Pancreas (tissue), 10 donors: ENCODE measurements around the gene FAM168A. TPM values are rescaled to one million over a fixed set of nuclear protein-coding genes. Genes with fewer than 3 reads are reported as not detected.
A peak's percentile ranks its signal among the peaks of the same experiment; 100 is the strongest.
"Not testable (repeated sequence)": the region's sequence is repeated elsewhere in the genome, so short reads cannot be mapped to it uniquely, and the experiment has no call there.

Experiments
- ATAC-seq, 4 donors: fragments of 200-7000 bp; cut with Tn5 transposase; one replicate each; pipeline versions ENCODE4 v1.8.0 to v1.9.1; 2020; ENCODE audit warnings: mild to moderate bottlenecking in 4 of 4, moderate library complexity in 4 of 4
- DNase-seq, 6 donors: peaks; one replicate each; pipeline ENCODE4 v3.0.0-alpha.2; 2020
- FAIRE-seq: peaks from 2 replicates; lab custom pipeline; 2012; peaks lifted over from hg19 to GRCh38; lab: Jason Lieb, UNC
- H3K27ac ChIP-seq, 4 donors: fragments of 200-600 bp; sonication (generic); 1 replicate in 3 of 4; 2 replicates in 1 of 4; pipeline versions ENCODE4 v1.5.0 to v1.8.0; 2020
- H3K27me3 ChIP-seq, 4 donors: fragments of 200-600 bp; one replicate each; pipeline ENCODE4 v1.8.0; 2021
- H3K36me3 ChIP-seq, 3 donors: fragments of 200-600 bp; sonication (generic) in 1 of 3; one replicate each; pipeline versions ENCODE4 v1.5.0 to v1.8.0; 2020 to 2021
- H3K4me1 ChIP-seq, 3 donors: fragments of 200-600 bp; one replicate each; pipeline ENCODE4 v1.8.0; 2021
- H3K4me3 ChIP-seq, 4 donors: fragments of 200-600 bp; sonication (generic) in 2 of 4; one replicate each; pipeline versions ENCODE4 v1.5.0 to v1.8.0; 2020 to 2021
- H3K9me3 ChIP-seq, 4 donors: fragments of 200-600 bp; one replicate each; pipeline ENCODE4 v1.8.0; 2021
- CTCF ChIP-seq, 4 donors: fragments of 200-600 bp; sonication (generic) in 3 of 4; IDR thresholded peaks; one replicate each; pipeline versions ENCODE4 v1.5.0 to v1.8.0; 2021; ENCODE audit warnings: antibody characterized with exemption in 4 of 4
- WGBS, 2 donors: extraction: QIAGEN DNeasy Blood & Tissue Kit; methylation state at CpG; one replicate each; pipeline ENCODE4 v1.1.7; 2013; 5-methylcytosine and 5-hydroxymethylcytosine counted together
- intact Hi-C, 3 donors: fragments of 100-400 bp; cut with DNase I; formaldehyde crosslinking; loops; one replicate each; pipeline versions ENCODE4 v1.11.1 to v1.14.2; 2022
- polyA plus RNA-seq, 2 donors: library from polyadenylated mRNA; stranded (reverse); fragments of 200-250 nt; gene quantifications; one replicate each; pipeline ENCODE4 v1.2.3, GENCODE V29; 2013
- total RNA-seq, 6 donors: library from RNA; stranded (reverse); fragmentation: NEBNext Ultra II Directional in 4 of 6; extraction: Animal tissue kit (Norgen Biotek cat#: 25700) in 4 of 6; gene quantifications; one replicate each; pipeline versions ENCODE4 v1.2.1 to v1.2.4, GENCODE V29; 2021 to 2023
- donor health status: healthy with polysubstance abuse.
- donor health status: DM: no; HTN: no; CAD: no; lungs with moderate emphysema.
- donor health status: DM: no; HTN: no; CAD: no.
- donor health status: control.
- donor health status: control.
- donor health status: Bipolar disorder and iron deficiency.
- donor health status: DM: yes; HTN: yes; CAD: no.
- donor health status: DM: no; HTN: no; CAD: no.
- donor health status: DM: no; HTN: no; CAD: no.
- donor health status: DM: yes; HTN: yes; CAD: no.

Gene FAM168A
- total and polyA plus RNA-seq, 8 donors = 4.9 to 22.5 (median 13.4) TPM

DNA sequence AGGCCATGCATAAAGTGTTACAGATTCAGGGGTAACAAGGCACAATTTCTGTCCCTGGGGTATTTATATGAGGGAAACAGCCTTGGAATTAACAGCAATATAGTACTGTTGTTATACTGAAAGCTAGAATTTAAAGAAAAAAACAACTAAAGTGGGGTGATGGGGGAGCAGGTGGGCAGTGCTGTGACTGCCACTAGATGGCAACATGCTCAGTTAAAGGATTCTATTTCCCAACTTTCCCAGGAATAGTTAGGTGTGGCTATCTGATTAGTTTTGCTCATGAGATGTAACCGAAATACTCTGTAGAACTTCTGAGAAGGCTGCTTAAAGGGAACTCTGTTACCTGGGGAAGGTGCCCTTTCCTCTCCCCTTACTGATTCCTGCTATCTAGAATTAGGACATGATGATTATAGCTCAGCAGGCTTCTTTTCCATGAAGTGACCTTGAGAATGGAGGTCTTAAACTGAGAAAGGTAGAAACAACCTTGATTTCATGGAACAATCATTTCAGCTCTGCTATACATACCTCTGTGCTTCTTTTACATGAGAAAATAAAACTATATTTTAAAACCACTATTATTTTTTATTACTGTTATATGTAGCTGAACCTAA lies 119.1 kb downstream of the FAM168A start:
- FAIRE-seq (no peak), ATAC-seq (peak in 3 of 4 donors; percentile 43 to 84 (median 83)), DNase-seq (no peak)
- Histone ChIP-seq H3K27ac (no peak overlapping the region), H3K9me3 (no peaks in the 10 kb centered on the region), H3K4me3 (no peak overlapping the region), H3K4me1 (no peaks in the 10 kb centered on the region), H3K36me3 (no peaks in the 10 kb centered on the region), H3K27me3 (no peaks in the 10 kb centered on the region)
- TF ChIP-seq CTCF (IDR thresholded peaks at IDR 0.05) = peak; percentile 12 to 41 (median 32)
- 15 to 28% methylated on average over 1 of the region's 1 CpG for WGBS, 2 donors
- intact Hi-C loops = no loop called here

DNA sequence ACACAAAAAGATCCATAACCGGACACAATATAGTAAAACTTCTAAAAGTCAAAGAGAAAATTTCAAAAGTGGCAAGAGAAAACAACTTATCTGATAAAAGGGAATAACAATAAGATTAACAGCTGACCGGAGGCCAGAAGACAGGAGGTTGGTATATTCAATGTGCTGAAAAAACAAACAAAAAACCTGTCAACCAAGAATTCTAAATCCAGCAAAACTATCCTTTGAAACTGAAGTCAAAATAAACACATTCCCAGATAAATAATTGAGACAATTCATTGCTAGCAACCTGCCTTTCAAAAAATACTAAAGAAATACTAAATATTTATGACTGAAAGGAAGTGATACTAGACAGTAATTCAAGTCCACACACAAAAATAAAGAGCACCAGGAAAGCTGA lies 120.4 kb downstream of the FAM168A start:
- no peak for FAIRE-seq
- WGBS, 2 donors = 93 to 95% methylated on average over 2 of the region's 2 CpGs
- Histone ChIP-seq H3K27ac (no peak overlapping the region), H3K36me3 (no peaks in the 10 kb centered on the region), H3K4me1 (no peaks in the 10 kb centered on the region), H3K4me3 (no peak overlapping the region), H3K9me3 (no peaks in the 10 kb centered on the region), H3K27me3 (no peaks in the 10 kb centered on the region)
- no peak for ATAC-seq
- DNase-seq = no peak
- intact Hi-C loops = no loop called here
- no peak for TF ChIP-seq CTCF (IDR thresholded peaks at IDR 0.05)

- no peak for DNase-seq
- Histone ChIP-seq H3K27ac (no peak overlapping the region), H3K36me3 (no peaks in the 10 kb centered on the region), H3K9me3 (no peaks in the 10 kb centered on the region), H3K27me3 (no peaks in the 10 kb centered on the region), H3K4me3 (no peak overlapping the region), H3K4me1 (no peaks in the 10 kb centered on the region)
- intact Hi-C loops = no loop called here
- TF ChIP-seq CTCF (IDR thresholded peaks at IDR 0.05) = no peak
- FAIRE-seq = no peak
- ATAC-seq = no peak
These were observed 122.3 kb downstream of the FAM168A start for GRCh38 chr11:73475549-73476095.

DNA sequence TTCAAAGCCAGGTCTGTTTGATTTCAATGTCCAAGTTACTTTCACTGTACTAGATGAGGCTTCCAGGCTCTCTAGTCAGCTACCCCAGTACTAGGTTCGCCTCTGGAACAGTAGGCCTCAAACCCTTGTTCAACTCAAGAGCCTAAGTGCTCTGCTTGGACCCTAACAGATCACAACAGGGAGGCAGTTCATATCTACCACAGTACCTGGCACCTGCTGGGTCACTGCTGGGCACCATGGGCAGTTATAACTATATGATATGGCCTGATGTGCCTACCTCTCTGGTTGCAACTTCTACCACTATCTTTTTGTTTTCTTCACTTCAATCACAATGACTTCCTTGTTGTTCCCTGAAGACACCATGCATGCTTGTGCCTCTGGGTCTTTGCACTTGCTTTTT lies 124.7 kb downstream of the FAM168A start:
- 97% methylated on average over 1 of the region's 1 CpG for WGBS, 2 donors

DNA sequence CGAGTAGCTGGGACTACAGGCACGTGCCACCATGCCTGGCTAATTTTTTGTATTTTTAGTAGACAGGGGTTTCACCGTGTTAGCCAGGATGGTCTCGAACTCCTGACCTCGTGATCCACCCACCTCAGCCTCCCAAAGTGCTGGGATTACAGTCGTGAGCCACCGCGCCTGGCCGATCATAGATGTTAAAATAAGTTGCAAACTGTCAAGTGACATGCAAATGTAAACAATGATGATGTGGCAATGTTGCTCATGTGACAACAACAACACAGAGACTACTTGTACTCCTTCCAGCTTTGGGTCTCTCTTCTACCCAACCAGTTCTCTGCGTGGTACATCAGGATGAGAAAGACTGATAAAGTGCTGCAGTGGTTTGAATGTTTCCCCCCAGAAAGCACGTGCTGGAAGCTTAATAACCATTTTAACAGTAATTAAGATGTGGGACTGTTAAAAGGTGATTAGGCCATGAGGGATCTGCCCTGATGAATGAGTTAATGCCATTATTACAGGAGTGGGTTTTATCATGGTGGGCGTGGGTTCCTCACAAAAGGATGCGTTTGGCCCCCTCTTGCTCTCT lies 127.8 kb downstream of the FAM168A start:
- DNase-seq, FAIRE-seq, H3K36me3 ChIP-seq, H3K9me3 ChIP-seq, H3K27me3 ChIP-seq, H3K4me3 ChIP-seq, H3K27ac ChIP-seq, intact Hi-C loops, H3K4me1 ChIP-seq, ATAC-seq: not testable (repeated sequence)
- WGBS, 2 donors = 96 to 97% methylated on average over 13 of the region's 13 CpGs

More for the DNA sequence above, 124.7 kb downstream of the FAM168A start:
- no peak for FAIRE-seq
- no peak overlapping the region for H3K27ac ChIP-seq
- H3K4me1 ChIP-seq = no peaks in the 10 kb centered on the region
- intact Hi-C loops = no loop called here
- H3K9me3 ChIP-seq = no peaks in the 10 kb centered on the region
- H3K4me3 ChIP-seq = no peak overlapping the region
- H3K27me3 ChIP-seq = no peaks in the 10 kb centered on the region
- DNase-seq = no peak
- no peaks in the 10 kb centered on the region for H3K36me3 ChIP-seq
- no peak for TF ChIP-seq CTCF (IDR thresholded peaks at IDR 0.05)
- ATAC-seq = no peak
